Smooth muscle cell (in vitro differentiated cells): Measurements from ENCODE around the gene PBLD. TPM values are rescaled to one million over a fixed set of nuclear protein-coding genes. Genes with fewer than 3 reads are reported as not detected.
"Not testable (repeated sequence)": the region's sequence is repeated elsewhere in the genome, so short reads cannot be mapped to it uniquely, and the experiment has no call there.

ENCODE experiments used
- DNase-seq: peaks from one replicate; lab custom pipeline; 2025; ENCODE audit not compliant: unreplicated experiment; lab: John Stamatoyannopoulos, UW
- H2AFZ ChIP-seq: fragments of 200-600 bp; sonication (generic); 2 replicates; pipeline ENCODE4 v1.6.0; 2016; ENCODE audit warnings: antibody characterized with exemption, low read depth, mild to moderate bottlenecking
- H3F3A ChIP-seq: fragments of 200-600 bp; sonication (generic); 2 replicates; pipeline ENCODE4 v1.6.0; 2017; ENCODE audit warnings: antibody characterized with exemption, low read depth
- H3K27ac ChIP-seq: fragments of 200-600 bp; sonication (generic); 2 replicates; pipeline ENCODE4 v1.5.1; 2016; ENCODE audit warnings: low read depth, mild to moderate bottlenecking
- H3K27me3 ChIP-seq: fragments of 200-600 bp; sonication (generic); 2 replicates; pipeline ENCODE4 v1.6.1; 2016; ENCODE audit warnings: low read depth, mild to moderate bottlenecking
- H3K36me3 ChIP-seq: fragments of 200-600 bp; sonication (generic); 2 replicates; pipeline ENCODE4 v1.5.1; 2016; ENCODE audit warnings: low read depth
- H3K4me1 ChIP-seq: fragments of 200-600 bp; sonication (generic); 2 replicates; pipeline ENCODE4 v1.5.1; 2016; ENCODE audit warnings: low read depth
- H3K4me2 ChIP-seq: fragments of 200-600 bp; sonication (generic); 2 replicates; pipeline ENCODE4 v1.6.0; 2016; ENCODE audit warnings: mild to moderate bottlenecking
- H3K4me3 ChIP-seq: fragments of 200-600 bp; sonication (generic); 2 replicates; pipeline ENCODE4 v1.5.1; 2016; ENCODE audit warnings: mild to moderate bottlenecking
- H3K79me2 ChIP-seq: fragments of 200-600 bp; sonication (generic); 2 replicates; pipeline ENCODE4 v1.6.0; 2016; ENCODE audit warnings: low read depth, mild to moderate bottlenecking
- H3K9ac ChIP-seq: fragments of 200-600 bp; sonication (generic); 2 replicates; pipeline ENCODE4 v1.6.0; 2016; ENCODE audit warnings: low read depth
- H3K9me3 ChIP-seq: fragments of 200-600 bp; sonication (generic); replicated peaks from 2 replicates; pipeline ENCODE4 v1.5.1; 2016; ENCODE audit warnings: low read depth
- H4K20me1 ChIP-seq: fragments of 200-600 bp; sonication (generic); 2 replicates; pipeline ENCODE4 v1.6.0; 2016; ENCODE audit warnings: low read depth
- WGBS: methylation state at CpG from one replicate; pipeline ENCODE4 v1.1.7; 2016; ENCODE audit warnings: low lambda C conversion rate; 5-methylcytosine and 5-hydroxymethylcytosine counted together
- polyA plus RNA-seq: library from polyadenylated mRNA; unstranded; fragments of >200 nt; fragmentation: Nextera tagmentation; extraction: Ambion mirVana; gene quantifications from 2 replicates; pipeline ENCODE4 v1.2.1, GENCODE V29; 2016
- total RNA-seq: library from RNA; depleted of rRNA; stranded (reverse); fragments of >200 nt; gene quantifications from 2 replicates; pipeline ENCODE4 v1.2.3, GENCODE V29; 2014
- TF ChIP-seq, protein P1 (sequence below): fragments of 200-600 bp; sonication (generic); IDR thresholded peaks from 2 replicates; pipeline ENCODE4 v1.5.1; 2017; ENCODE audit warnings: borderline replicate concordance, mild to moderate bottlenecking, antibody characterized with exemption; ENCODE audit not compliant: insufficient read depth, poor library complexity, severe bottlenecking

Gene PBLD
- total and polyA plus RNA-seq, 2 experiments from 2014 or later = 2.3 to 5.6 TPM

DNA sequence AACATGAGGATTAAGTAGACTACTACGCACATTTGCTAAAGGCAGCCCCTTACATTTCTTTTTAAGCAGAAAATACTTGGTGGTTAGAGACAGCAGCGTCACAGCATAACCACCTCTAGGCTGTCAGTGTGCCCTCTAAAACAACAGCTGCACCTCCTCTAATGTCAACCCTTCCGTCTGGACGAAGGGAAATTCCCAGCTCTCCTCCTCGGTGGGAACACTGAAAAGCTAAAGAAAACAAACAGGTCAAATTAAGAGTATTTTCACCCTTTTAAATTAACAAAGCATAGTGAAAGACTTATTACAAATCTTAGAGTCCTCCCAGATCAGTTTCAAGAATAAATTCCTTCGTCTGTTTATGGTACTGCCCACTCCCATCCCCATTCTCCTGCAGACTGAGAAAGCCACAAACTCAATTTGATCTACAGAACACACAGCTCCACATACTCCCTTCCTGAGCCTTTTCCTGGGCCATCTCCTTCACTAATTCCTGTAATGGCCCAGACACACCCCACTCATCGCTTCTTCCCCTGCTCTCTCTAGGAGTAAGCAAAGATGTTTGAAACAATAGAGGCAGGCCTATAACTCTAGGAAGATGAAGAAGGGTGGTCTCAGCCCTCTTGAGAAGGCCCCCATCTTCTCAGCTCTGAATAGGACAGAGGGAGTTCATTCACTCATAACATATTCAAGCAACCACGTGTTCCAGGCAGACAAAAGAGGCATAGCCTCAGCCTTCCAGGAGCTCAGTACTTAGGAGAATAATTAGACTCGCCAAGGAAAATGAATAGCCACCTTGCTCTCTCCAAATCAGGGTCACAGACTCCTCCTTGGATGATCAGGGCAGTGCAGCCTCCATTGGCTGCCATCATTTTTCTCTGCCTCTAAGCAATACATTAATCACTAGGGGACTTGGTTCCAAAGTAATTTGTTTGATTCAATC is 48.4 kb downstream of the PBLD start:
- no peaks in the 10 kb centered on the region for H3K9me3 ChIP-seq

DNA sequence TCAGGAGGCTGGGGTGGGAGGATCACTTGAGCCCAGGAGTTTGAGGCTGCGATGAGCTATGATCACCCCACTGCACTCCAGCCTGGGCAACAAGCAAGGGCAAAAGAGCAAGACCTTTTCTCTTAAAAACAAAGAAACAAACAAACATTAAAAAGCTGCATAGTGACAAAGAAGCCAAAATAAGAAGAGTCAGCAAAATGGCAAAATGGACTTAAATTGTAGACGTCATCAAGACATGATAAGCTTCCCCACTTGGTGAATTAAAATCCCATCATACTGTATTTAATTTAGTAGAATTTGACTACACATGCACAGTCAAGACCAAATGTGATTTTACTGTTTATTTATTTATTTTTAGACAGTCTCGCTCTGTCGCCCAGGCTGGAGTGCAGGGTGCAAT is 52.0 kb downstream of the PBLD start:
- no peaks in the 10 kb centered on the region for H3K27me3 ChIP-seq

More for the DNA sequence above, 48.4 kb downstream of the PBLD start:
- Histone ChIP-seq H3K4me1 (peaks cover 7% of the 10 kb centered on the region), H2AFZ (no peak overlapping the region), H3K4me3 (no peak overlapping the region), H3K79me2 (no peaks in the 10 kb centered on the region), H3F3A (no peaks in the 10 kb centered on the region), H3K27me3 (no peaks in the 10 kb centered on the region), H3K4me2 (no peak overlapping the region), H3K27ac (no peak overlapping the region), H4K20me1 (no peaks in the 10 kb centered on the region), H3K9ac (no peak overlapping the region), H3K36me3 (no peaks in the 10 kb centered on the region)
- TF ChIP-seq, protein P1, sequence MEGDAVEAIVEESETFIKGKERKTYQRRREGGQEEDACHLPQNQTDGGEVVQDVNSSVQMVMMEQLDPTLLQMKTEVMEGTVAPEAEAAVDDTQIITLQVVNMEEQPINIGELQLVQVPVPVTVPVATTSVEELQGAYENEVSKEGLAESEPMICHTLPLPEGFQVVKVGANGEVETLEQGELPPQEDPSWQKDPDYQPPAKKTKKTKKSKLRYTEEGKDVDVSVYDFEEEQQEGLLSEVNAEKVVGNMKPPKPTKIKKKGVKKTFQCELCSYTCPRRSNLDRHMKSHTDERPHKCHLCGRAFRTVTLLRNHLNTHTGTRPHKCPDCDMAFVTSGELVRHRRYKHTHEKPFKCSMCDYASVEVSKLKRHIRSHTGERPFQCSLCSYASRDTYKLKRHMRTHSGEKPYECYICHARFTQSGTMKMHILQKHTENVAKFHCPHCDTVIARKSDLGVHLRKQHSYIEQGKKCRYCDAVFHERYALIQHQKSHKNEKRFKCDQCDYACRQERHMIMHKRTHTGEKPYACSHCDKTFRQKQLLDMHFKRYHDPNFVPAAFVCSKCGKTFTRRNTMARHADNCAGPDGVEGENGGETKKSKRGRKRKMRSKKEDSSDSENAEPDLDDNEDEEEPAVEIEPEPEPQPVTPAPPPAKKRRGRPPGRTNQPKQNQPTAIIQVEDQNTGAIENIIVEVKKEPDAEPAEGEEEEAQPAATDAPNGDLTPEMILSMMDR = no peak
- no peak for DNase-seq
- WGBS = 72% methylated on average over 9 of the region's 9 CpGs

DNA sequence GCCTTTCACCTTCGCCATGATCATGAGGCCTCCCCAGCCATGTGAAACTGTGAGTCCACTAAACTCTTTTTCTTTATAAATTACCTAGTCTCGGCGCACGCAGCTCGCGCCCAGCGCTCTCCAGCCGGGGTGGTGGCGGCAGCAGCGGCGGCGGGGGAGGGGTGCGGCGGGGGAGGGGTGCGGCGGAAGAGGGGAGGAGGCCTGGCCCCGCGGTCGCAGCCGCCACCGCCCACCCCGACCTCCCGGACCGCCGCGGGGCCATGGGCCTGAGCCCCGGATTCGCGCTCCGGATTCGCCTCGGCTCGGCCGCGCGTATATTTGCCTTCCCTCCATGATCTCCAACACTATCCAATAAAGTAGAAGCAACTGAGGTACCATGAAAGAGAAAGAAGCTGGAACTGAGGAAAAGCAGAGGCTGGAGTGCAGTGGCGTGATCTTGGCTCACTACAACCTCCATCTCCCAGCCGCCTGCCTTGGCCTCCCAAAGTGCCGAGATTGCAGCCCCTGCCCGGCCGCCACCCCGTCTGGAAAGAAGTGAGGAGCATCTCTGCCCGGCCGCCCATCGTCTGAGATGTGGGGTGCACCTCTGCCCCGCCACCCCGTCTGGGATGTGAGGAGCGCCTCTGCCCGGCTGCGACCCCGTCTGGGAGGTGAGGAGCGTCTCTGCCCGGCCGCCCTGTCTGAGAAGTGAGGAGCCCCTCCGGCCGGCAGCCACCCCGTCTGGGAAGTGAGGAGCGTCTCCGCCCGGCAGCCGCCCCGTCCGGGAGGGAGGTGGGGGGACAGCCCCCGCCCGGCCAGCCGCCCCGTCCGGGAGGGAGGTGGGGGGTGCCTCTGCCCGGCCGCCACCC is 53.6 kb downstream of the PBLD start:
- not testable (repeated sequence) for H4K20me1 ChIP-seq, H3K4me1 ChIP-seq, H3K4me3 ChIP-seq, H3K4me2 ChIP-seq, H3K9me3 ChIP-seq, DNase-seq, H3K27me3 ChIP-seq, H2AFZ ChIP-seq, H3K9ac ChIP-seq, H3K79me2 ChIP-seq, H3F3A ChIP-seq, H3K27ac ChIP-seq, H3K36me3 ChIP-seq
- WGBS = 98% methylated on average over 36 of the region's 70 CpGs

More for the DNA sequence above, 52.0 kb downstream of the PBLD start:
- H3K9ac ChIP-seq = no peak overlapping the region
- no peak overlapping the region for H3K4me2 ChIP-seq
- H3K4me3 ChIP-seq = no peak overlapping the region
- H3K36me3 ChIP-seq = no peaks in the 10 kb centered on the region
- 98% methylated on average over 4 of the region's 4 CpGs for WGBS
- TF ChIP-seq, protein P1 = no peak
- no peak overlapping the region for H3K27ac ChIP-seq
- H4K20me1 ChIP-seq = no peaks in the 10 kb centered on the region
- DNase-seq = no peak
- H3K4me1 ChIP-seq = peaks cover 7% of the 10 kb centered on the region
- H3K9me3 ChIP-seq = no peaks in the 10 kb centered on the region
- no peaks in the 10 kb centered on the region for H3K79me2 ChIP-seq
- no peaks in the 10 kb centered on the region for H3F3A ChIP-seq
- no peak overlapping the region for H2AFZ ChIP-seq

DNA sequence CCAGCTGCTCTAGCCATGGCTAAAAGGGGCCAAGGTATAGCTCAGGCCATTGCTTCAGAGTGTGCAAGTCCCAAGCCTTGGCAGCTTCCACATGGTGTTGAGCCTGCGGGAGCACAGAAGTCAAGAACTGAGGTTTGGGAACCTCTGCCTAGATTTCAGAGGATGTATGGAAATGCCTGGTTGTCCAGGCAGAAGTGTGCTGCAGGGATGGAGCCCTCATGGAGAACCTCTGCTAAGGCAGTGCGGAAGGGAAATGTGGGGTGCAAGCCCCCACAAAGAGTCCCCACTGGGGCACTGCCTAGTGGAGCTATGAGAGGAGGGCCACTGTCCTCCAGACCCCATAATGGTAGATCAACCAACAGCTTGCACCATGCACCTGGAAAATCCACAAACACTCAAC is 54.9 kb downstream of the PBLD start:
- H3K36me3 ChIP-seq, H3K9me3 ChIP-seq, H3K79me2 ChIP-seq, H2AFZ ChIP-seq, H3K27me3 ChIP-seq, DNase-seq, H3K27ac ChIP-seq, H3K4me1 ChIP-seq, H3K4me3 ChIP-seq, H3K4me2 ChIP-seq, H3K9ac ChIP-seq, H4K20me1 ChIP-seq, H3F3A ChIP-seq: not testable (repeated sequence)
- WGBS = 100% methylated on average over 2 of the region's 2 CpGs
